Glomerular endothelial cell (primary cell): ENCODE measurements around the gene ZNF625. TPM values are rescaled to one million over a fixed set of nuclear protein-coding genes. Genes with fewer than 3 reads are reported as not detected.

Experiments
- DNase-seq: peaks from one replicate; pipeline ENCODE4 v3.0.0-alpha.2; 2011; ENCODE audit warnings: low read depth, low spot score; ENCODE audit errors: extremely low read depth
- total RNA-seq: library from RNA; depleted of rRNA; stranded (reverse); fragments of >200 nt; gene quantifications from 2 replicates; pipeline ENCODE4 v1.2.3, GENCODE V29; 2015

The ZNF625 gene
- 8.5 and 12.3 TPM in 2 replicates for total RNA-seq

DNA sequence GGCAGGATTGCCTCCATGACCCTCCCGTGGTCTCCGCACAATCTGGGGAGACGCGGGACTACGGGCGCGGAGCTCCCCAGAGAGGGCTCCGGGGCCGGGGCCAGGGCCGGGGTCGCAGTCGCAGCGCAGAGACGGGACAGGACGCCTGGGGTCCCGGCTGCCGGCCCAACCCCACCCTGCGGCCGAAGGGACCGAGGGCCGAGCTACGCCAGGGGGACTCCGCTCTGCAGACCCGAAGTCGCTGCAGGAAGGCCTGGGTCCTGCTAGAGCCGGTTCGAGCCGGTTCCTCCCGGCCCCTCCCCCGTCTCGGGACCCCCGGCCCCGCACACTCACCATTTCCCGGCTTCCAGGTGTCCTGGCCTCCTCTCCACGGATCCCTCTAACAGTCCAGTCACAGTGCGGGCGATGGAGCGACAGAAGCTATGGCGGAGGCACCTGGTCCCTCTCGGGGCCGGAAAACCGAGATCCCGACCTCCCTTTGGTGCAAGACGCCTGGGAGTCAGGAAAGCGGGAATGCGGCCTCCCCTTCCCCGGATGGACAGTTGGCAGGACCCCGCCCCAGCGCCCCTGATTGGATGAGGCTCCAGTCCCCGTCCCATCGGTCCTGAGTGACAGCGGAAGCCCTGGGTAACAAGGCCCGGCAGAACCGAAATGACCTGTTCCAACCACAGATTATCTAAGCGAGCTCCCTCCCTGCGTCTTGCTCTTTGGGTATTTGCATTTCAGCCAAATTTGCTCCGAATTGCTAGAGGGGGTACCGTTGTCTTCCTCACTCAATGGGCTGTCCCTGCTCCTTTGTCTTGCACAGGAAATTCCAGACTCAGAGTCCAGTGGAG lies at the start of gene ZNF625:
Gene ZNF625 (minus strand): TSS at position 512 of the 836 bp plus-strand sequence. CDS start 176 bp downstream, at position 336.
- no peak for DNase-seq

DNA sequence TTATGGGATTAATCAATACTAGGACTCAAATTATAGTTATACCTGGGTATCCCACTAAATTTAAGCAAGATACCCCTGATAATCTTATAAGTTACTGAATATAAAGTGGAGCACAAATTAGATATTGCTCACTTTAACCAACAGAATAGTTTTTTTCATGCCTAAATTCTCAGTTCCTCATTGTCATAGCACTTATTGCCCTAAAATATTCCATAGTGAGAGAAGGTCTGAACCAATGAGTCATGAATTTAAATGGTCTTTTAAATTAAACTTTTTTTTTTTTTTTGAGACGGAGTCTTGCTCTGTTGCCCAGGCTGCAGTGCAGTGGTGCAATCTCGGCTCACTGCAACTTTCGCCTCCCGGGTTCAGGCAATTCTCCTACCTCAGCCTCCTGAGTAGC lies 48.8 kb upstream of the ZNF625 start:
- DNase-seq: no peak

DNA sequence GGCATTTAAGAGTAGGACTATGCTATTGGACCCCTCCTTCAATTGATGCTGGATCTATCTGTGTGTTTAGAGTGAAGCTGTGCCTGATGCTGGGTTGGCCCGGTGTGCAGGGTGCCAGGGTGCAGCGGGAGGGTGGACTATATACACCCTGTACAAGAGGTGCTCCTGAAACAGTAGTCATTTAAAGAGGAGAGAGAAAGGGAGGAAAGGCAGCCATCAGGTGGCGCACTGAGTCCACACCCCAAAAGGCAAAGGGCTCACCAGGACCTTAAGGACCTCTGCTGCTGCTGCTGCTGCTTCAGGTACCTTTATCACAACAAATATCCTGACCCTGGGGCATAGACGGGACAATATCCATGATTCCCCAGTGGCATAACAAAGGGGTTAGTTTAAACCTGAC lies 45.7 kb upstream of the ZNF625 start:
- no peak for DNase-seq

DNA sequence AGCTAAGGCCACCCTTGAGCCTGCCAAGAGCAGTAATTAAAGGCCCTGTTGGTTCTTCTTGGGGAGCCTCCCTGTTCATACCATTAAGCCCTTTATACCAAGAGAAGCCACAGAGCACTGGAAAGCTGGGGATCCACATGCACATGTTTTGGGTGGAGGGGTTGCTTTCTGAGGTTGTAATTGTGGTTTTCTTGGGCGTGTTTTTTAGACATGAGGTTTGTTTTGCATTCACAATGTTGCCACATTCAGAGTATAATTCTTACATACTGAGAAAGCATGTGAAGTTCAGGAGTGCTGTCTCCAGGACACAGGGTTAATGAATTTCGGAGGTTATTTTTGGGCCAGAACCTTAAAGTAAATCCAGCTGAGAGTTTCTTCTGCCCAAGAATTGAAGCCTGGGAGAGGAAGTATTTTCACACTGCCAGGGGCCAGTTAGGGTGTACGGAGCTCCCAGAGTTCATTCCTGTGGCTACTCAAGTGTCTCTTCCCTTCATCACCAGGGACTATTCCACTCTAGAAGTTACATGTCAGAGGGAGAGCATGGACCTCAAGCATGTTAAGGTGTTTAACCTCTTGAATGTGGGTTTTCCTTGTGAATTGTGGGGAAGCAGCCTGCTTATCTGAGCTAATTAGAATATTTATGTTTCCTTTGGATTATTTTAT lies 43.4 kb upstream of the ZNF625 start:
- no peak for DNase-seq

DNA sequence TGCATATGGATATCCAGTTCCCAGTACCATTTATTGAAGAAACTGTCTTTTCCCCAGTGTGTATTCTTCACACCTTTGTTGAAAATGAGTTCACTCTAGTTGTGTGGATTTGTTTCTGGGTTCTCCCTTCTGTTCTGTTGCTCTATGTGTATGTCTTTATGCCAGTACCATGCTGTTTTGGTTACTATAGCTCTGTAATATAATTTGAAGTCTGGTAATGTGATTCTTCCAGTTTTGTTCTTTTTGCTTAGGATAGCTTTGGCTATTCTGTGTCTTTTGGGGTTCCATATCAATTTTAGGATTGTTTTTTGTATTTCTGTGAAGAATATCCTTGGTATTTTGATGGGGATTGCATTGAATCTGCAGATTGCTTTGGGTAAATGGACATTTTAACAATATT lies 41.6 kb upstream of the ZNF625 start:
- no peak for DNase-seq

DNA sequence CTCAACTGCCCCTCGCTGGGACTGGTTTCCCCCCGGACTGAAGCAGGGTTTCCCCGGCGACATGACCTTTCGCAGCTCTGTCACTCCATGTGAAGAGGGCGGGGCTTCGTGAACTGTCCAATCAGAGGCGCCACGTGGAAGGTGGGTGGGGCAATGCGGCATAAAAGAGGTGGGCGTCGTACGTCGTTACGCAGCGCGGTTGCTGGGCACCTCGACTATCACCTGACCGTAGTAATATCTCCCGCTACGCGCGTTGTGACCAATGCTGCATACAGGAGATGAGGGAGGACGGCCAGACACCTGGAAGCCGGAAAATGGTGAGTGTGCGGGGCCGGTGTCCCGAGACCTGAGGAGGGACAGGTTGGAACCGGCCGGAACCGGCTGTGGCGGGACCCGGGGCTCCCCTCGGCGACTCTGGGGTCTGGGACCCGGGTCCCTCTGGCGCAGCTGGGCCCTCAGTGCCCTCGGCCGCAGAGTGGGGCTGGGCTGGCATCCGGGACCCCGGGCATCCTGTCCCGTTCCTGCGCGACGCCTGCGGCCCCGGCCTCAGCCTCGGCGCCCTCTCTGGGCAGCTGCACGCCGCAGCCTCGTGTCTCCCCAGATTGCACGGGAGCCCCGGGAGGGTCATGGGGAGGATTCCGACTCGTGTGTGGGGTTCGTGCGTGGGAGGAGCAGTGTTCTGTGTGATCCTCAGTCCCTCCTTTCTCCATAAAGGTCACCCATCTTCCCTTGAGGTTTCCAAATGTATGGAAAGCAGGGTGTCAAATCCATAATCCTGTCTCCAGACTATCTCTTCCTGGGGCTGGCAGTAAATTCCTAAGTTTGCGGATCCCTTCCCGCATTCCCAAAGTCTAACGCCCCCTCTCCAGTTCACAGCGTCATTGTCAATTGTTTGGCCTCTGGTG lies 38.5 kb upstream of the ZNF625 start:
- DNase-seq: peak; percentile 22

DNA sequence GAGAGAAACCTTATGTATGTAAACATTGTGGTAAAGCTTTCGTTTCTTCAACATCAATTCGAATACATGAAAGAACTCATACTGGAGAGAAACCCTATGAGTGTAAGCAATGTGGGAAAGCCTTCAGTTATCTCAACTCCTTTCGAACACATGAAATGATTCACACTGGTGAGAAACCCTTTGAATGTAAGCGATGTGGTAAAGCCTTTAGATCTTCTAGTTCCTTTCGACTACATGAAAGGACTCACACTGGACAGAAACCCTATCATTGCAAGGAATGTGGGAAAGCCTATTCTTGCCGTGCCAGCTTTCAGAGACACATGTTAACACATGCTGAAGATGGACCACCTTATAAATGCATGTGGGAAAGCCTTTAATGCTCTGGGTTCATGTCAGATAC lies 31.1 kb upstream of the ZNF625 start:
- DNase-seq: no peak

DNA sequence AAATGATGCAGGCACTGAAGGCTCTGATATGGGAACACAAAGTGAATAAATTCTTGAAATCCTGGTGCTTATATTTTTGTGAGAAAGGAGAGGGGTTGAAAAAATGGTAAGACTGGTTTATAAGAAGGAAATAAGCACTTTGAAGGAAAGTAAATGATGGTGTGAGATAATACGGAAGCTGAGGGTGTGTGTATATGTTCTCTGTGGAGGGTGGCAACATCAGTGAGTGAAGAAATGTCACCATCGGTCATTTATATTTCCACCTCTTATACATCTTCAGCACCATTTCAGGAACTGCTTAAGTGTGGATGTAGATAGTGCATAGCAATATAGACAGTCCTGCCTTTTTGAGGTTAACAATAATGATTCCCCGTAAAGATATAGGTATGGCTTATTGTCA lies 23.8 kb upstream of the ZNF625 start:
- DNase-seq: no peak

DNA sequence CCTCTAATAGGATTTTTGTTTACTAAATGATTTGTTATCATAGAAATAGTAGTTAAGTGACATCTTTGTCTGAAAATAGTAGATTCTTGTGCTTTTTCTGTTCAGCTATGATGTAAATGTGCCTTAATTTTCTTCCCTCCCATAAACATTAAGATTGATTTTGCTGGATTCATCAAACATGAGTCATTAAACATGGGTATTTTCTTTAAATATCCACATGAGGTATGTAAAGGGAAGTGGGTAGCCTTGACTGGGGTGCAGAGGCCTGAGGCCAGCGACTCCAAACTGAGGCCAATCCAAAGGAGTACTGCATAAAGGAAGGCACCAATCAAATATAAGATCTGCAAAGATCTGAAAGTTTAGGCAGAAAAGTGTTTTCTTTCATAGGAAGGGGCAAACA lies 10.1 kb upstream of the ZNF625 start:
- no peak for DNase-seq

DNA sequence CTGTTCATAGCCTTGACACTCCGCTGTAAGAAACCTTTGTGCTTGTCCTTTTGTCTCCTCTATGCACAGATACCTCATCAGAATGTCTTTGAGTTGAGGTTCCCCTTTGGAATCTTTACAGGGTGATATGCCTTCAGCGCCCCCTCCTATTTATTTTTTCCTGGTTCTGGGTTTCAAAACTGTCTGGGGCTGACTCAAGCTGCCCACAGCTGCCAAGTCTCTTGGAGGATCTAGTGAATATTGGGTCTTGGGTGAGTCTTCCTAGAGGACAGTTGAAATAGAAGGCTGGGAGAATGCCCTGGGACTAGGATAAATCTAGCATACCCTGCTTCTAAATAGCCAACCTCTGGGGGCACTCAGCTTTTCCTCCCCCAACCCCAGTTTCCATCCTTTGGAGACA lies 7.3 kb upstream of the ZNF625 start:
- no peak for DNase-seq

DNA sequence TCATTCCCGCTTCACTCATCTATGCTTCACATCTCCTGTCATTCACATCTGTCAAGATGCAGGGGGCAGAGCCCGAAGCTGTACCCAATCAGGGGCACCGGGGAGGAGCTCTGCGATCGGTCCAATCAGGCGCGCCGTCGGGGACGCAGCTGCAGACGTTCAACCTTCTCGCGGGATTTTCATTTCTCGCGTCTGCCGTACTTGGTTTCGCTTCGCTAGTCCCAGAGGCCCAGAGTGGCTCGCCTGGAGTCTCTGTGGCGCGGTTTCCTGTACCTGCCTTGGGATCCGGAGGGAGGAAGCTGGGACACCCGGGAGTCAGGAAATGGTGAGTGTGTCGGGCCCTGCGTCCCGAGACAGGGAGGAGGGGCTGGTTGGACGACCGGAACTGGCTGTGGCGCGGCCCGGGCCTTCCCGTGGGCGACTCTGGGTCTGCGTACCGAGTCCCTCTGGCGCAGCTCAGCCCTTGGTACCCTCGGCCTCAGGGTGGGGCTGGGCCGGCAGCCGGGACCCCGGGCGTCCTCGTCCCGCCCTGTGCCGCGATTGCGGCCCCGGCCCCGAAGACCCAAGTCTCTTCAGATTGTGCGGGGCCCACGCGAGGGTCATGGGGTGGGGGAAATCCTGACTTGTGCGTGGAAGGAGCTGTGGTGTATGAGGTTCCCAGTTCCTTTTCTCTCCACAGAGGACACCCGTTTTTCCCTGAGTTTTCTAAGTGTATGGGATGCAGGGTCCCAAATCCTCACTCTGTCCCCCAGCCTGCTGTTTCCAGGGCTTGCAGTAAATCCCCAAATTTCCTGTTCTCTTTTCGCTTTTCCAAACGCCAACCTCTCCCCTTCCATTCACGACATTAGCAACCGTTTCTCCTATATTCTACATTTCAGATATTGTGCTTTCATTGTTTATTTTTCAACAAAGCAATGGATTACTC lies 6.6 kb upstream of the ZNF625 start, which contains the start of gene ZNF136:
Gene ZNF136 (plus strand): TSS at position 215 of the 925 bp plus-strand sequence. CDS start 108 bp downstream, at position 323.
- DNase-seq: peak; percentile 95

DNA sequence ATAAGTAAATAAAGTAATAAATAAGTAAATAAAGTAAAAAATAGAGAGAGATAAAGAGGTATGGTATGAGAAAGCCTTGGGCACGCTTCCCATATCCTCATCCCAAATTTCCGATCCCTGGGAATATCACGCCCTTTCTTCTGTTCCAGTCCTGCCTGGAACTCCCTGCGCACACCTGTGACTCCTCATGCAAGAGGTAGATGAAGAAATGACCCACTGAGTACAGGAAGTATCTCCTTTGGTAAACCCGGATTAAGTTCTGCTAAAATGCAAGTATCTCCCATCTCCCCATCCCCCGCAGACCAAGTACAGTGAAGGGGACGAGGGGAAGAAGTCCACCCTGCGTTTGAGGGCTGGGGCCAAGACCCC lies 6.0 kb upstream of the ZNF625 start:
- no peak for DNase-seq

DNA sequence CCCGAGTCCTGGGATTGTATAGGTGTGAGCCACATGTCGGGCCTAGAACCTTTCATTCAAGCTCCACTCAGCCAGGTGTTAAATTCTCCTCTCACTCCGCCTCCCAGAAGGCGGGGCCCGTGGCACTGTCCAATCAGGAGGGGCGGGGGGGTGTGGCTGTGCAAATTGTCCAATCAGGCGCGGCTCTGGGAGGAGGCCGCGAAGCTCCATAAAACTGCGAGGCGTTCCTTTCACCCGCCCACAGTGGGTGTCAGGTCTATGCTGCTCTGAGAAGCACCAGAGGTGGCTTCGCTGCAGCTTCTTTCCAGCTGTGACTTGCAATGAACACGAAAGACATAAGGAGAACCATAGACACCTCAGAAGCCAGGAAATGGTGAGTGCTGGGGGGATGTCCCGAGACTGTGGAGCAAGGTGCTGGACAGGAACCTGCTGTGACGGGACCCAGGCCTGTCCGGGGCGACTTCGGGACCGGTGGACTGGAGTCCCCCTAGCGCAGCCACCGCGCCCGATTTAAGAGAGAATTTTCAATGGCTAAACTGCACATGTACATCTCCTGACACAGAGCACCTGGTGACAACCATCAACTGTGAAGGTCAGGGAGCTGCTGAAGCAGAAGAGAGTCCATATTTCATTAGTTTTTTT lies 3.4 kb upstream of the ZNF625 start:
- no peak for DNase-seq

DNA sequence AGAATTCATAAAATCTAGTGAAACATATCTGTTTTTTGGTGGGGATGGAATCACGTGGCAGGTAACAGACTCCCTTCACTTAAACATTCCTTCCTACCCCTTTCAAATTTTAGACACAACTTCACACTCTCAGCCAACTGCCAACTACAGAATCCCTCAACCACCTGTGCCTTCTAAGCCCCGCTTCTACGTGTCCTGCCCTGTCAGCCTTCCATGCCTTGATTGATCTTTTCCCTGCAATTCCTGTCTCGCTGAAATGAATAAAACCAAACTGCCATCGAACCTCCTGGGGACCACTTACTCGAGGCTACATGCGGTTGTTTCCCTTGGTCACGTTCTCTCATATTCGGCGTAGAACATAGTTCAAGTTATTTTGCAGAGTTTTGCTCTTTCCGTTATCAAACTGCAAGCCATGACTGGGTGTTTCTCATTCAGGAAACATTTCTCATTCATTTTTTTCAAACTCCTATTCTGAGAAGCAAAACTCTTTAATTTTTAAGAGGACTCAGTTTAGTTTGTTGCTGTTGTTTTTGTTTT lies 1.1 kb downstream of the ZNF625 start:
- DNase-seq: no peak

DNA sequence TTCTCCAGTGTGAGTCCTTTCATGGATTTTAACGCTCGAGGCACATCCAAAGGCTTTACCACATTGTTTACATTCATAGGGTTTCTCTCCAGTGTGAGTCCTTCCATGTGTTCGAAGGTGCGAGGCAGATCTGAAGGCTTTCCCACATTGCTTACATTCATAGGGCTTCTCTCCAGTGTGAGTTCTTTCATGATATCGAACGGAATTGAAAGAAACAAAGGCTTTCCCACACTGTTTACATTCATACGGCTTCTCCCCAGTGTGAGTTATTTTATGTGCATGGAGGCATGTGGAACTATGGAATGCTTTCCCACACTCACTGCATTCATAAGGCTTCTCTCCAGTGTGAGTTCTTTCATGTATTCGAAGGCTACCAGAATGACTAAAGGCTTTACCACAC lies 11.2 kb downstream of the ZNF625 start:
- no peak for DNase-seq

DNA sequence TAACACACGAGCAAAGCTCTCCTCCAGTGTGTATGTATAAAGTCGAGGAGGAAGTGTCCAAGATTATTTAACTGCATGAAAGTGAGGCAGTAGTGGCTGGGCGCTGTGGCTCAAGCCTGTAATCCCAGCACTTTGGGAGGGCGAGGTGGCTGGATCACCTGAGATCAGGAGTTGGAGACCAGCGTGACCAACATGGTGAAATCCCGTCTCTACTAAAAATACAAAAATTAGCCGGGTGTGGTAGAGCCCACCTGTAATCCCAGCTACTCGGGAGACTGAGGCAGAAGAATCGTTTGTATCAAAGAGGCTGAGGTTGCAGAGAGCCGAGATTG lies 15.2 kb downstream of the ZNF625 start:
- DNase-seq: no peak

DNA sequence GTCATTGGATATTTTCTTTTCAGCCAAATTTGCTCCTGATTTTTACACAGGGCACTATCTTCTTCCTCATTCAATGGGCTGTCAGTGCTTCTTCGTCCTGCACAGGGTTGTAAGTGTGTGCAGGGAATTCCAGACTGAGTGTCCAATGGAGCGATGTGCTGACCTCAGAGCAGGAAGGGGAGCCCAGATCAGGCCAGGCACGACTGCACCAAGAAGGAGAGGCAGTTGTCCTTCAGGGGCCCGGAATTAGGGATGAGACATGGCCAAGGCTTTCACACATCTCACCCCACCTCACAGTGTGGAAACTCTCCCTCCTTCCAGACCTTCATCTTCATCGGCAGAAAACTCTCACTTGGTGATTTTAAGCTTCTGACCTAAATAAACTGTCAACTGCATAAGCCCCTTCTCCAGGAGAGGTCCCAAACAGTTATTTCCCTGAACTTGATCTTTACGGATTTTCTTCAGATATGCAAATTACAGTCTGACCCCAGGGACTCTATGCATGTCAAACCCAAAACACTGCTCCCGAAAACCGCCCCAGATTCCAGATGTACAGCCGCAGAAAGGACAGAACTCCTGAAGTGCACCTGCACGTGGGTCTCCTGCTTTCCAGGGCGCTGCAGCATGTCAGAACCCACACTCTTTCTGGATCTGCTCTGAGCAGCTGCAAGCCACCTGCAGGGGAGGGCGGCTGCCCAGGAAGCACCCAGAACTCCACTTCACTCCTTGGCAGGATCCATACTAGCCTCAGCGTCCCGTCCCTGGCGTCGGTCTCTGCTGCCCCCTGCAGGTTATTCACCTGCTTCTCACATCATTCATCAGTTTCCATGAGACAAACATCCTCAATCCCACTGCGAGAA lies 15.8 kb downstream of the ZNF625 start:
- no peak for DNase-seq

DNA sequence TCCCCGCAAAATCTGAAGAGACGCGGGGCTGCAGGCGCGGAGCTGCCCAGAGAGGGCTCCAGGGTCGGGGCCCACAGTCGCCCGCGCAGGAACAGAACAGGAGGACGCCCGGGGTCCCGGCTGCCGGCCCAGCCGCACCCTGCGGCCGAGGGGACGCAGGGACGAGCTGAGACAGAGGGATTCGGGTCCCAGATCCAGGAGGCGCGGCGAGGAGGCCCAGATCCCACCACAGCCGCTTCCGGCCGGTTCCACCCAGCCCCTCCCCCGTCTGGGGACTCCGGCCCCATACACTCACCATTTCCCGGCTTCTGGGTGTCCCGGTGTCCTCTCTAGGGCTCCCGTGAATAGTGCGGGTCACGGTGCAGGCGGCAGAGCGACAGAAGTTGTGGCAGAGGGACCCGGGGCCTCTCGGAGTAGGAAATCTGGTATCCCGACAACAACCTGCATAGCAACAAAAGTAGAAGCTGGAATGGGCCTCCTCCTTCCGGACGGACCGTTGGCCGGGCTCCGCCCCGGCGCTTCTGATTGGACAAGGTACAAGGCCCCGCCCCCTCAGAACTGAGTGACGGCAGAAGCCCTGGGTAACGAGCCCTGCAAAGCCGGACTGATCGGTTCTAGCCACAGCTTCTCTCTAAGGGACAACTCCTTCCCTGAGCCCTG lies 16.5 kb downstream of the ZNF625 start, which contains the start of gene ZNF20:
Gene ZNF20 (minus strand): TSS at position 466 of the 660 bp plus-strand sequence. CDS start 168 bp downstream, at position 298.
- no peak for DNase-seq
